Testis (tissue), 2 donors: ENCODE measurements around the gene DNAJC10.

Experiments
- CTCF ChIP-seq, 3 experiments: fragments of 450-650 bp in 2 of 3; fragments of 200-600 bp in 1 of 3; sonication (generic) in 1 of 3; IDR thresholded peaks; one replicate each; pipeline ENCODE4 v1.5.1; 2016 to 2019; ENCODE audit warnings: antibody characterized with exemption in 3 of 3, mild to moderate bottlenecking in 2 of 3, moderate library complexity in 1 of 3
- POLR2A ChIP-seq: fragments of 450-650 bp; IDR thresholded peaks from one replicate; pipeline ENCODE4 v1.6.1; 2017; ENCODE audit warnings: antibody characterized with exemption, mild to moderate bottlenecking, moderate library complexity

GRCh38 chr2:182706751-182707150 is 9.3 kb upstream of the DNAJC10 start:
- TF ChIP-seq CTCF (IDR thresholded peaks at IDR 0.05) (no peak), POLR2A (no peak)
